Gastroesophageal sphincter (tissue), 4 donors: ENCODE data around the gene FHIT. TPM values are rescaled to one million over a fixed set of nuclear protein-coding genes. Genes with fewer than 3 reads are reported as not detected.

Experiments used
- ATAC-seq: fragments of 150-250 bp; one replicate; pipeline ENCODE4 v1.9.1; 2016; ENCODE audit warnings: mild to moderate bottlenecking, moderate library complexity
- H3K27ac ChIP-seq, 4 donors: fragments of 200-600 bp; sonication (generic) in 3 of 4; 1 replicate in 3 of 4; 2 replicates in 1 of 4; pipeline ENCODE4 v1.5.1; 2016 to 2019
- H3K27me3 ChIP-seq: fragments of 200-600 bp; sonication (generic); one replicate; pipeline ENCODE4 v1.5.1; 2019
- H3K36me3 ChIP-seq, 2 donors: fragments of 200-600 bp; sonication (generic); one replicate each; pipeline ENCODE4 v1.5.1; 2019; ENCODE audit warnings: control low read depth in 1 of 2
- H3K4me1 ChIP-seq, 3 donors: fragments of 200-600 bp; sonication (generic); 1 replicate in 2 of 3; 2 replicates in 1 of 3; pipeline ENCODE4 v1.5.1; 2016 to 2019; ENCODE audit warnings: control low read depth in 2 of 3
- H3K4me3 ChIP-seq, 2 donors: fragments of 200-600 bp; sonication (generic); one replicate each; pipeline ENCODE4 v1.5.1; 2019; ENCODE audit warnings: mild to moderate bottlenecking in 1 of 2, moderate library complexity in 1 of 2
- H3K9me3 ChIP-seq, 3 donors: fragments of 200-600 bp; sonication (generic); one replicate each; pipeline ENCODE4 v1.5.1; 2017 to 2019; ENCODE audit warnings: control low read depth in 2 of 3
- EP300 ChIP-seq: sonication (generic); formaldehyde crosslinking; IDR thresholded peaks from one replicate; pipeline ENCODE4 v1.6.1; 2017; ENCODE audit warnings: antibody characterized with exemption, mild to moderate bottlenecking
- POLR2A ChIP-seq, 2 donors: fragments of 450-650 bp; IDR thresholded peaks; one replicate each; pipeline ENCODE4 v1.6.1; 2017; ENCODE audit warnings: antibody characterized with exemption in 2 of 2, mild to moderate bottlenecking in 2 of 2, moderate library complexity in 1 of 2
- POLR2AphosphoS5 ChIP-seq: sonication (generic); formaldehyde crosslinking; IDR thresholded peaks from one replicate; pipeline ENCODE4 v1.6.1; 2017; ENCODE audit warnings: antibody characterized with exemption
- WGBS, 2 donors: methylation state at CpG; one replicate each; pipeline ENCODE4 v1.1.5; 2018; ENCODE audit warnings: low coverage in 1 of 2; 5-methylcytosine and 5-hydroxymethylcytosine counted together
- total RNA-seq, 4 donors: library from RNA; depleted of rRNA; stranded (reverse); fragments of >200 nt; gene quantifications; one replicate each; pipeline ENCODE4 v1.1.0, GENCODE V29; 2016
- TF ChIP-seq, protein P1 (sequence below), 4 experiments: fragments of 200-600 bp in 2 of 4; fragments of 450-650 bp in 2 of 4; sonication (generic) in 1 of 4; IDR thresholded peaks; one replicate each; pipeline ENCODE4 v1.5.1; 2017 to 2019; ENCODE audit warnings: antibody characterized with exemption in 4 of 4, mild to moderate bottlenecking in 2 of 4, moderate library complexity in 2 of 4

Gene FHIT
- total RNA-seq, 4 donors from 2014 or later, result 1.4 to 7.3 (median 3.9) TPM

DNA sequence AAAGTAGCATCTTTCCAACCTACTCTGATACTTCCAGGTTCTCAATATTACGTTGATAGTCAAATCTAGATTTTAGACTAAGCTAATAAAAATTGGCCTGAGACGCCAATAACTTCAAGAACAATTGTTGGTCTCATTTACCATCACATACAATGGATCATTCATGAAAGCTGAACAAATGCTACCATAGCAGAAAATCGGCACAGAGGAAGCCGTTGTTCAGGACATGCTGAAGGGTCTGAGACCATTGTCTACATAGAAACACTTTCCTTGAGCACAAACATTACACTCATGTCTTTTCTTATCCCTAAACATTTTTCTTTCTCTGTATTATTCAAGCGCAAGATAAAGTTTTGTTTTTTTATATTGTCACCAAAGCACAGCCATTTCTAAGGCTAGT is 37.2 kb upstream of the FHIT start:
- Histone ChIP-seq H3K4me1 (no peaks in the 10 kb centered on the region), H3K9me3 (no peaks in the 10 kb centered on the region), H3K36me3 (no peaks in the 10 kb centered on the region), H3K4me3 (no peak overlapping the region), H3K27me3 (no peaks in the 10 kb centered on the region), H3K27ac (no peak overlapping the region)
- no peak for TF ChIP-seq EP300
- no peak for TF ChIP-seq POLR2A (IDR thresholded peaks at IDR 0.05)
- TF ChIP-seq, protein P1, sequence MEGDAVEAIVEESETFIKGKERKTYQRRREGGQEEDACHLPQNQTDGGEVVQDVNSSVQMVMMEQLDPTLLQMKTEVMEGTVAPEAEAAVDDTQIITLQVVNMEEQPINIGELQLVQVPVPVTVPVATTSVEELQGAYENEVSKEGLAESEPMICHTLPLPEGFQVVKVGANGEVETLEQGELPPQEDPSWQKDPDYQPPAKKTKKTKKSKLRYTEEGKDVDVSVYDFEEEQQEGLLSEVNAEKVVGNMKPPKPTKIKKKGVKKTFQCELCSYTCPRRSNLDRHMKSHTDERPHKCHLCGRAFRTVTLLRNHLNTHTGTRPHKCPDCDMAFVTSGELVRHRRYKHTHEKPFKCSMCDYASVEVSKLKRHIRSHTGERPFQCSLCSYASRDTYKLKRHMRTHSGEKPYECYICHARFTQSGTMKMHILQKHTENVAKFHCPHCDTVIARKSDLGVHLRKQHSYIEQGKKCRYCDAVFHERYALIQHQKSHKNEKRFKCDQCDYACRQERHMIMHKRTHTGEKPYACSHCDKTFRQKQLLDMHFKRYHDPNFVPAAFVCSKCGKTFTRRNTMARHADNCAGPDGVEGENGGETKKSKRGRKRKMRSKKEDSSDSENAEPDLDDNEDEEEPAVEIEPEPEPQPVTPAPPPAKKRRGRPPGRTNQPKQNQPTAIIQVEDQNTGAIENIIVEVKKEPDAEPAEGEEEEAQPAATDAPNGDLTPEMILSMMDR (IDR thresholded peaks at IDR 0.05), result no peak
- ATAC-seq, result no peak
- 69 to 78% methylated on average over 3 to 5 of the region's 5 CpGs for WGBS, 2 donors

DNA sequence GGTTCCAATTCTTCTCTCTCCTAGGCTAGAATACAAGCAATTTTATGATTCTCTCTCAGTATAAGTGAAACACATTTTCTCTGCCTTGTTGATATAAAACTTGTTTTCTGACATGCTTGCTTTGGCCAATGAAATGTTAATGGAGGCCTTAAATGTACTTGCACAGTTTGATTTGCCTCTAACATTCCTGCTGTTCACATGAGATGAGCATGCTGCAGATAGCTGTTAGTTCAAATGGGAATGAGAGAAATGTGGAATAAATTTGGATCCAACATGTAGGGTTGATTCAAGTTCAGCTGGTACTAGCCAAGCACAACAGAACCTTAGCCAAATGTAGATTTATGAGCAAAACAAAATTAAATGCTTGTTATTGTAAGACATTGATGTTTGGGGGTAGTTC is 32.6 kb upstream of the FHIT start:
- no peaks in the 10 kb centered on the region for H3K4me1 ChIP-seq
- no peak overlapping the region for H3K4me3 ChIP-seq
- H3K27ac ChIP-seq, result no peak overlapping the region
- TF ChIP-seq EP300, result no peak
- no peak for TF ChIP-seq POLR2A (IDR thresholded peaks at IDR 0.05)
- TF ChIP-seq, protein P1 (IDR thresholded peaks at IDR 0.05), result no peak
- no peak for TF ChIP-seq POLR2AphosphoS5
- H3K9me3 ChIP-seq, result no peaks in the 10 kb centered on the region
- H3K27me3 ChIP-seq, result no peaks in the 10 kb centered on the region
- no peaks in the 10 kb centered on the region for H3K36me3 ChIP-seq
- no peak for ATAC-seq

DNA sequence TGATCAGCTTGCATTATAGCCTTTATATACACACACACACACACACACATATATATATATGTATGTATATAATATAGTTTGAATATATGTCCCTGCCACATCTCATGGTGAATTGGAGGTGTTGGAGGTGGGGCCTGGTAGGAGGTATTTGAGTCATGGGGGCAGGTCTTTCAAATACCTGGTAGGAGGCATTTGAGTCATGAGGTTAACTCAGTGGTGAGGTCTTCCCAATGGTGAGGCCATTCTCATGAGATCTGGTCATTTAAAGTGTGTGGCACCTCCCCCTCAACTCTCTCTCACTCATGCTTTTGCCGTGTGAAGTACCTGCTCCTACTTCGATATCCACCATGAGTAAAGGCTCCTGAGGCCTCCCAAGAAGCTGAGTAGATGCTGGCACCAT is 27.5 kb upstream of the FHIT start:
- 92 to 93% methylated on average over 2 of the region's 2 CpGs for WGBS, 2 donors
- Histone ChIP-seq H3K36me3 (no peaks in the 10 kb centered on the region), H3K4me1 (no peaks in the 10 kb centered on the region), H3K27me3 (no peaks in the 10 kb centered on the region), H3K27ac (no peak overlapping the region), H3K4me3 (no peak overlapping the region), H3K9me3 (peaks cover 0 to 5% (median 0%) of the 10 kb centered on the region in 3 donors)
- TF ChIP-seq, protein P1 (IDR thresholded peaks at IDR 0.05), result no peak
- no peak for TF ChIP-seq POLR2AphosphoS5
- no peak for TF ChIP-seq POLR2A (IDR thresholded peaks at IDR 0.05)
- TF ChIP-seq EP300, result no peak
- no peak for ATAC-seq

DNA sequence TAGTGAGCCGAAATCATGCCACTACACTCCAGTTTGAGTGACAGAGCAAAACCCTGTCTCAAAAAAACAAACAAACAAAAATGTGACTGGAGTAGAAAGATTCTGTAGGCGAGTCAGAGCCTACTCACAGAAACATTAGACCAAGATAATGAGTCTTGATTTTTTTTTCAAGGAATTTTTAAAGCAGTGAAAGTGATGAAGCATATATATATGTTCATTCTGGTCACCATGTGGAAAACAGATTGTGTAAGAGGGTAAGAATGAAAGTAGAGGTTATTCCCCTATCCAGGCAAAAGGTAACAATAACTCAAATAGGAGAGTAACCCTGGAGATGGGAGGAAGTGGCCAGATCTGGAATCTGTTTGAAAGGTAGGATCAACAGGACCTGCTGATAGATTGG is 26.2 kb upstream of the FHIT start:
- no peak for ATAC-seq
- 93 to 100% methylated on average over 1 to 2 of the region's 2 CpGs for WGBS, 2 donors
- TF ChIP-seq POLR2A (IDR thresholded peaks at IDR 0.05) (no peak), EP300 (no peak), POLR2AphosphoS5 (no peak)
- TF ChIP-seq, protein P1 (IDR thresholded peaks at IDR 0.05), result no peak

DNA sequence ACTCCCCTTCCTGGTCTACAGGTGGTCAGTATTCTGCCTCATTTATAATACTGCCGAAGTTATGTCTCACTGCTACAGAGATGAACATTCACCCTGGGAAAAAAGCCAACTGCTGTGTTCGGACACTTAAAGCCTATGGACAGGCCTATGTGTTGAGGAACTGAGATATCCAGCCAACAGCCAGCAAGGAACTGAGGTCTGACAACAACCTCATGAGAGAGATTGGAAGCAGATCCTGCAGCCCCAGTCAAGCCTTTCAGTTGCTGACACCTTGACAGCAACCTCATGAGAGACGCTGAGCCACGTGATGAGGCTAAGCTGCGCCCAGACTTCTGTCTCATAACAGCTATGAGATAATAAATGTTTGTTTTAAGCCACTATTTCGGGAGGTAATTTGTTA is 18.2 kb upstream of the FHIT start:
- Histone ChIP-seq H3K27me3 (no peaks in the 10 kb centered on the region), H3K9me3 (peaks cover 0 to 5% (median 0%) of the 10 kb centered on the region in 3 donors), H3K27ac (no peak overlapping the region), H3K4me1 (no peaks in the 10 kb centered on the region), H3K4me3 (no peak overlapping the region), H3K36me3 (no peaks in the 10 kb centered on the region)
- TF ChIP-seq POLR2AphosphoS5 (no peak), EP300 (no peak), POLR2A (IDR thresholded peaks at IDR 0.05) (no peak)
- TF ChIP-seq, protein P1 (IDR thresholded peaks at IDR 0.05), result no peak
- 32 to 42% methylated on average over 2 to 5 of the region's 6 CpGs for WGBS, 2 donors
- no peak for ATAC-seq

More for the DNA sequence above, 26.2 kb upstream of the FHIT start:
- no peaks in the 10 kb centered on the region for H3K4me1 ChIP-seq
- H3K4me3 ChIP-seq, result no peak overlapping the region
- no peaks in the 10 kb centered on the region for H3K27me3 ChIP-seq
- peaks cover 0 to 5% (median 0%) of the 10 kb centered on the region in 3 donors for H3K9me3 ChIP-seq
- H3K27ac ChIP-seq, result no peak overlapping the region
- H3K36me3 ChIP-seq, result no peaks in the 10 kb centered on the region
